HG03280 (cell line): Measurements from ENCODE around the gene NTRK2.

Experiments
- ATAC-seq: cut with Tn5 transposase; IDR thresholded peaks from one replicate; pipeline ENCODE4 v1.9.1; 2021; ENCODE audit warnings: mild to moderate bottlenecking, moderate library complexity; ENCODE audit not compliant: unreplicated experiment

Gene NTRK2

GRCh38 chr9:84681516-84682285 is 12.2 kb downstream of the NTRK2 start:
- no peak for ATAC-seq

GRCh38 chr9:84686068-84686467 is 16.5 kb downstream of the NTRK2 start:
- ATAC-seq: no peak

DNA sequence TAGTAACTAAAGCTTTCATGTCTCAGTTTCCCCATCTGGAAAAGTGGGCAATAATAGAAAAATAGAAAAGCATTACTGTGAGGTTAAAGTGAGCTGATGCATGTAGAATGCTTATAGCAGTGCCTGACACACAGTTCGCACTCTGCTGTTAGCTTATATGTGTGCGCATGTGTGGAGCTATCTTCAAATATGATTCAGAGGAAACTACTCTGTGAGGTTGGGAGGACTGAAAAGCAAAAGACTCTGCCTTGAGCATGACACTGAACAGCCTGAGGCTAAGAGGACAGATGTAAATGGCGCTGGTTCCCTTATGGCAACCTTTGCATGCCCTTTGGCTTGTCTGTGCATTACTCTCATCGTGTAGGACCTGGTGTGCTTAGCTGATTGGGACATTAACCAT is 19.4 kb downstream of the NTRK2 start:
- no peak for ATAC-seq

GRCh38 chr9:84691634-84692033 is 22.1 kb downstream of the NTRK2 start:
- no peak for ATAC-seq

GRCh38 chr9:84694248-84694647 is 24.7 kb downstream of the NTRK2 start:
- peak; percentile 88 for ATAC-seq

DNA sequence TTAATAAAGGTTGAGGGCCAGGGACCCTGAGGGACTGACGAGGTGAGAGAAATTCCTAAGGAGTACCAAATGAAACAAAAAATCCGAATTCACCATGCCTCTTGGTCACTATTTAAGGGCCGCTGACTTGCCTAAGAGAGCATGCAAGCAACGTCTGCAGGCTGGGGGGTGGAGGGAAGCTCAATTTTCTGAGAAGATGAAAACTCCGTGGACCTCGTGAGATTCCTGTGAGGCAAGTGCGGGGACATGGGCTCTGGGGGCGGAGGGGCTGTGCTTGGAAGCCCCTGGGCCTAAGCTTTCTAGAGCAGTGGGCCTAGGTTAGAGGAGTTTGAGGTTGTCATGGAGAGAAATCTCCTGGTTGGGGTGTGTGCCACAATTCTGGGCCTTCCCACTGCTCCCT is 27.5 kb downstream of the NTRK2 start:
- ATAC-seq: no peak

DNA sequence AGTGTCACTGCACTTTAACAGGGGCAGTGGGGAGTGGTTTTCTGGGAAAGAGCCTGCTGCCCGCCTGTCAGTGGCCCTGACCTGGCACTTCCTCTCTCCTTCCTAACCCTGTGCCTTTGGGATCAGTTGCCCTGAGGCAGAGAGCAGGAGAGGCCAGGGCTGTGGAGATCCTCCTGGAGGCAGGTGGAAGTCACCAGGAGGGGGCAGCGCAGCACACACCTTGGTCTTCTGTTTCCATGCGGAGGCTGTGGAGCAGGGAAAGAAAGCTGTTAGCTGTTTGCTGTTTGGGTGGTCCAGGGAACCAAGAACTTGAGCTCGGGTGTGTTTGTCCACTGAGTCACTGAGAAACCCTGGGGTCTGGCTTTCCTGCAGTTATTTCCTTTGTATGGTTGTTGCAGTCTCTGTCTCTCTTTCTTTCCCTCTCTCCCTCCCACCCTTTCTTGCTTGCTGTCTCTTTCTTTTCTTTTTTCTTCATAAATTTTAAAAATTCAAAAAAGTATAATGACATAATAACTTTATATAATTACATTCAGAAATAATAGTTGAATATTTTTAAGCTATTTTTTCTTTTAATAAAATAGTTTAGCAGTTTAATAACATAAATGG is 28.1 kb downstream of the NTRK2 start:
- no peak for ATAC-seq

- ATAC-seq: no peak
These were observed 28.8 kb downstream of the NTRK2 start for GRCh38 chr9:84698323-84698722.

GRCh38 chr9:84699984-84700383 is 30.5 kb downstream of the NTRK2 start:
- ATAC-seq: no peak

GRCh38 chr9:84701801-84702200 is 32.3 kb downstream of the NTRK2 start:
- ATAC-seq: peak; percentile 81

- ATAC-seq: no peak
These were observed 32.9 kb downstream of the NTRK2 start for GRCh38 chr9:84702471-84702870.

- no peak for ATAC-seq
These were observed 34.3 kb downstream of the NTRK2 start for GRCh38 chr9:84703793-84704192.

GRCh38 chr9:84705128-84705527 is 35.6 kb downstream of the NTRK2 start:
- ATAC-seq: no peak

DNA sequence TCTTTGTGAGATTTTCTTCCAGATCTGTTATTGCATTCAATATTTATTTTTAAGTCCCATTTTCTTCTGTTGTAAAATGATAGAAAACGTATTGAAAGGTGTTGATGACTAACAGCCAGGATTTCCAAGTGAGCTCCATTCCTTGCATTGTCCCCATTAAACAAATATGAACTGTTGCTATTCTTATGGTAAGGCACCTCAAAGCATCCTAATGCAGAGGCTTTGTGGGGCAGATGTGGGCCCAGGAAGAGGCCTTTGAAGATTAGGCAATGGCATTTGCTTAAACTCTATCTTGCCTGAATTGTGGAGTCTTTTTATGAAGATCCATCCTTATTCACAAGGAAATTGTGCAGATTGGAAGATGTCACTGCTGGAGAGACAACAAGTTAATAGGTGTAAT is 38.9 kb downstream of the NTRK2 start:
- no peak for ATAC-seq

- ATAC-seq: no peak
These were observed 39.5 kb downstream of the NTRK2 start for GRCh38 chr9:84709056-84709455.

- ATAC-seq: no peak
These were observed 41.3 kb downstream of the NTRK2 start for GRCh38 chr9:84710701-84711397.

- no peak for ATAC-seq
These were observed 41.9 kb downstream of the NTRK2 start for GRCh38 chr9:84711398-84711777.

DNA sequence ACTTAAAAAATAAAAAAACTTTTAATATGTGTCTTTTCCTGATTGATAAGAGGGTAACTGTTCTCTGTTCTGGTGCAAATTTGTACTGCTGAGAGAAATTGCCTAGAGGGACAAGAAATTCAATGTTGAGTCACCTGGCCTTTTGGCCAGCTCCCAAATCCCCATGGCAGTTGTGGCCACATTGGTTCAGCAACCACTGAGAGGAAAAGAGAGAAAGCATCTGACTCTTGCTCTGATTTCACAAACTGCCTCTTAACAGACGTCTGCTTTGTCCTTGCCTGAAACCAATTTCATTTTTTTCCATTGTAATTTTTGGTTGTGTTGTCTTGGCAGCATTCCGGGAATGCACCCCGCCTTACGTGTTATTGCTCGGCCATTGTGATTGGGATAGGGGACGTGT is 42.4 kb downstream of the NTRK2 start:
- no peak for ATAC-seq

DNA sequence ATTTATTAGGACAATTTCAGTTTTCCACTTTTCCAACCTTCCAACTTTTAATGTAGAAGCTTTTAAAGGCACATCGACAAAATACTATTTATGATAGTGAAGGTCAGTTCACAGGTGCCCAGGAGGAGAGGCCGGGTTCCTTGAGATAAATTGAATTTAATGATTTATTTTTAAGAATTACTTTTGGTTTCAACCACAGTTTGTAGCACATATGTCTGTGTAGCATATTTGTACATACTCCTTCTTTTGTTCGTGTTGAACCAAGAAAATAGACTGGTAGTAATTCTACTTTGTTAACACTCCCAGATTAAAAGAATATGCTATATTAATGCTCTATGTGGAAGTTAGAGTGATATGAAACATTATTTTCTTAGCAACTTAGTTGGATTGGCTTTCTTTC is 46.7 kb downstream of the NTRK2 start:
- no peak for ATAC-seq

GRCh38 chr9:84718476-84718875 is 48.9 kb downstream of the NTRK2 start:
- no peak for ATAC-seq

DNA sequence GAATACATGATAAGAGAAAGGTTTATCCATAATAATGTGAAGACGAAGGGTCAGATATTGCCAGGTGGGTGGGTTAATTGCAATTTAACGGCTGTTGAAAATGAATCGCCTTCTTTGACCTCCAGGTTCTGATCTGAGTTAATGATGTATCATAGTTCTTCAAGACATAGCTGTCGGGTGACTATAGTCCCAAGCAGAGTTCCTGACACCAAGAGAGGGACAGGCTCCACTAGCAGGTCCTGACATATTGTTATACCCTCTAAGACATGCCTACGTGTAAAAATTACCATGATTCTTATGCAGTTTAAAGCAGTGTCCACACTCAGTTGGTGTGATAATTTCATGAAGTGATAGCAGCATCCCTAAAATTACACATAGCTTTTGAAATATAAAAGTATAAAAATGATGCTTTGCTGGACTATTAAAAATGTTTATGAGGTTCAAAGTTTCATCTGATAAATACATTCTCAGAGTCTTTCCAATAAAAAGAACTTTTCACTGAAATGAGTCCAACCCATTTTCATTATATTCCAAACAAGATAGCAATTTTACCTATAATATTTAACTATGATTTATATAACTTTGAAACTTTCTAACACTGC is 53.0 kb downstream of the NTRK2 start:
- ATAC-seq: no peak

DNA sequence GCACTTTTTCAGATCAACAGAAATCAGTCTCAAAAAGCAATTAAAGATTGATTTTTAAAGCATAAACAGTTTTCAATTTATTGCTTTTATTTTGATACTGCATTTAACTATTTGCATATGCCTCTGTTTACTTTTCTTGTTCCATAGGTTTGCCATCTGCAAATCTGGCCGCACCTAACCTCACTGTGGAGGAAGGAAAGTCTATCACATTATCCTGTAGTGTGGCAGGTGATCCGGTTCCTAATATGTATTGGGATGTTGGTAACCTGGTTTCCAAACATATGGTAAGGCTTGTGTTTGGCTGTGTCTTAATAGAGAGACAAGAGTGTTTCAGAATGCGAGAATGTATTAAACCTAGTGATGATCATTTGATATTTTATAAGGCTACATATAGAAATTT is 53.9 kb downstream of the NTRK2 start:
- no peak for ATAC-seq
